Suprapubic skin (tissue), 4 donors: ENCODE measurements around the gene TMEM41A.

Experiments used
- POLR2A ChIP-seq, 2 donors: fragments of 450-650 bp; IDR thresholded peaks; one replicate each; pipeline ENCODE4 v1.6.1; 2017; ENCODE audit warnings: antibody characterized with exemption in 2 of 2, mild to moderate bottlenecking in 2 of 2, moderate library complexity in 2 of 2
- POLR2AphosphoS5 ChIP-seq, 3 donors: sonication (generic); formaldehyde crosslinking; IDR thresholded peaks; one replicate each; pipeline ENCODE4 v1.6.1; 2017; ENCODE audit warnings: antibody characterized with exemption in 3 of 3
- TF ChIP-seq, protein P1 (sequence below), 2 donors: fragments of 200-600 bp in 1 of 2; fragments of 450-650 bp in 1 of 2; sonication (generic) in 1 of 2; IDR thresholded peaks; one replicate each; pipeline ENCODE4 v1.5.1; 2016 to 2019; ENCODE audit warnings: antibody characterized with exemption in 2 of 2, mild to moderate bottlenecking in 1 of 2, moderate library complexity in 1 of 2

DNA sequence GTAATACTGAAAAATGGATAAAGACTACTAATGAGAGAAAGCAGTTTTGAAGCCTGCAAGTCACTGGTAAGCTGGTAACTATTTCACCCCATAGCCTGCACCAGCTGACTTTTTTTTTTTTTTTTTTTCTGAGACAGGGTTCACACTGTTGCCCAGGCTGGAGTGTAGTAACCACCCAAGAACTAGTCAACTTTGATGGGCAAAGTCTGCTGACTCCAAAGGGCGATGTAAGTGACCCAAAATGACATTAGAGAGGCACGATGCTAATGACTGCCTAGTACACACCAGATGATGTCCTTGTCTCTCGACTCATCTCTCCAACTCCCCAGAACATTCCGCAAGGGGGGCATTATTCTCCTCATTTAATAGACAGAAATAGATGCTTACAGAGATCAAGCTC lies 12.9 kb upstream of the TMEM41A start:
- TF ChIP-seq POLR2A (IDR thresholded peaks at IDR 0.05) = no peak
- TF ChIP-seq, protein P1, sequence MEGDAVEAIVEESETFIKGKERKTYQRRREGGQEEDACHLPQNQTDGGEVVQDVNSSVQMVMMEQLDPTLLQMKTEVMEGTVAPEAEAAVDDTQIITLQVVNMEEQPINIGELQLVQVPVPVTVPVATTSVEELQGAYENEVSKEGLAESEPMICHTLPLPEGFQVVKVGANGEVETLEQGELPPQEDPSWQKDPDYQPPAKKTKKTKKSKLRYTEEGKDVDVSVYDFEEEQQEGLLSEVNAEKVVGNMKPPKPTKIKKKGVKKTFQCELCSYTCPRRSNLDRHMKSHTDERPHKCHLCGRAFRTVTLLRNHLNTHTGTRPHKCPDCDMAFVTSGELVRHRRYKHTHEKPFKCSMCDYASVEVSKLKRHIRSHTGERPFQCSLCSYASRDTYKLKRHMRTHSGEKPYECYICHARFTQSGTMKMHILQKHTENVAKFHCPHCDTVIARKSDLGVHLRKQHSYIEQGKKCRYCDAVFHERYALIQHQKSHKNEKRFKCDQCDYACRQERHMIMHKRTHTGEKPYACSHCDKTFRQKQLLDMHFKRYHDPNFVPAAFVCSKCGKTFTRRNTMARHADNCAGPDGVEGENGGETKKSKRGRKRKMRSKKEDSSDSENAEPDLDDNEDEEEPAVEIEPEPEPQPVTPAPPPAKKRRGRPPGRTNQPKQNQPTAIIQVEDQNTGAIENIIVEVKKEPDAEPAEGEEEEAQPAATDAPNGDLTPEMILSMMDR (IDR thresholded peaks at IDR 0.05) = no peak
- TF ChIP-seq POLR2AphosphoS5 (IDR thresholded peaks at IDR 0.05) = no peak
